NCI-H2107 treated with DMSO at 0.1 percent for 48 hours (cell line): ENCODE measurements around the gene C3orf20.
"Not testable (repeated sequence)": the region's sequence is repeated elsewhere in the genome, so short reads cannot be mapped to it uniquely, and the experiment has no call there.

Experiments
- DNase-seq: peaks from one replicate; lab custom pipeline; 2025; ENCODE audit not compliant: unreplicated experiment; lab: John Stamatoyannopoulos, UW

C3orf20 gene

GRCh38 chr3:14649466-14649865 lies 25.5 kb upstream of the C3orf20 start:
- no peak for DNase-seq

GRCh38 chr3:14650193-14650592 lies 24.7 kb upstream of the C3orf20 start:
- DNase-seq = no peak

- DNase-seq = peak; percentile 95
Measured at GRCh38 chr3:14651440-14652251, 23.3 kb upstream of the C3orf20 start, which contains the start of gene CCDC174. CCDC174 (plus strand) TSS chr3:14651762; CDS start chr3:14651837, 75 bp downstream.

- not testable (repeated sequence) for DNase-seq
Measured at GRCh38 chr3:14652360-14652907, 22.5 kb upstream of the C3orf20 start.

- DNase-seq = no peak
Measured at GRCh38 chr3:14657579-14657978, 17.4 kb upstream of the C3orf20 start.

GRCh38 chr3:14658978-14659377 lies 16.0 kb upstream of the C3orf20 start:
- no peak for DNase-seq

- DNase-seq = no peak
Measured at GRCh38 chr3:14660942-14661341, 14.0 kb upstream of the C3orf20 start.

- DNase-seq = no peak
Measured at GRCh38 chr3:14663396-14664135, 11.4 kb upstream of the C3orf20 start.

GRCh38 chr3:14664170-14664569 lies 10.8 kb upstream of the C3orf20 start:
- no peak for DNase-seq

GRCh38 chr3:14672588-14672987 lies 2.4 kb upstream of the C3orf20 start:
- no peak for DNase-seq

- no peak for DNase-seq
Measured at GRCh38 chr3:14676881-14677280, 1.9 kb downstream of the C3orf20 start.

GRCh38 chr3:14678015-14678503 lies 3.1 kb downstream of the C3orf20 start:
- DNase-seq = no peak

- DNase-seq = no peak
Measured at GRCh38 chr3:14680115-14680514, 5.2 kb downstream of the C3orf20 start.

GRCh38 chr3:14680716-14681115 lies 5.8 kb downstream of the C3orf20 start:
- no peak for DNase-seq

- DNase-seq = no peak
Measured at GRCh38 chr3:14684447-14684846, 9.5 kb downstream of the C3orf20 start.

GRCh38 chr3:14685179-14685578 lies 10.2 kb downstream of the C3orf20 start:
- no peak for DNase-seq

GRCh38 chr3:14687360-14687759 lies 12.4 kb downstream of the C3orf20 start:
- DNase-seq = peak; percentile 21

- DNase-seq = no peak
Measured at GRCh38 chr3:14688525-14688924, 13.6 kb downstream of the C3orf20 start.

- no peak for DNase-seq
Measured at GRCh38 chr3:14689247-14689980, 14.5 kb downstream of the C3orf20 start.

- no peak for DNase-seq
Measured at GRCh38 chr3:14691239-14691638, 16.3 kb downstream of the C3orf20 start.

GRCh38 chr3:14691719-14692118 lies 16.8 kb downstream of the C3orf20 start:
- DNase-seq = no peak
